ENCODE data around the gene DHRS7C. TPM values are rescaled to one million over a fixed set of nuclear protein-coding genes. Genes with fewer than 3 reads are reported as not detected.

Gene DHRS7C
- total and polyA plus RNA-seq, 2 donors (not counting 3 experiments of a cell fraction or from before 2014, with no cell fraction given) = not detected

- FAIRE-seq (no peak), DNase-seq (ENCODE audit: low read depth, low spot score) (no peak)
- intact Hi-C loops (cut with micrococcal nuclease) (loop anchor here (10.0 kb wide), 1 partner anchor 889 kb away; no protein-coding TSS in a partner anchor), dilution Hi-C loops (cut with MboI; ENCODE audit: extremely low pct_ligation_motif_present, low sequenced_read_pairs) (no loop called here)
- no peaks in the 10 kb centered on the region for H3K36me3 ChIP-seq (ENCODE audit: control insufficient read depth in 2 of 2, extremely low read depth in 1 of 2, insufficient read depth in 2 of 2, low read length in 2 of 2)
- no peak overlapping the region for H3K4me3 ChIP-seq (replicated peaks in 1 of 3; ENCODE audit: insufficient read depth in 1 of 3, low read depth in 1 of 3, low read length in 3 of 3)
- no peak overlapping the region for H3K4me2 ChIP-seq (ENCODE audit: insufficient read depth, low read length)
- H3K9me1 ChIP-seq (replicated peaks; ENCODE audit: control insufficient read depth, extremely low read depth, insufficient read depth, low read length) = no peaks in the 10 kb centered on the region
- H2AFZ ChIP-seq (ENCODE audit: low read depth, low read length) = no peak overlapping the region
- CTCF ChIA-PET = no interaction called here
- no peaks in the 10 kb centered on the region for H3K4me1 ChIP-seq (ENCODE audit: control insufficient read depth, extremely low read depth, insufficient read depth, low read length)
- no peaks in the 10 kb centered on the region for H3K9me3 ChIP-seq (replicated peaks; ENCODE audit: control insufficient read depth, insufficient read depth, low read length)
- no peaks in the 10 kb centered on the region for H3K79me2 ChIP-seq (ENCODE audit: control insufficient read depth, insufficient read depth, low read length)
- H4K20me1 ChIP-seq (replicated peaks; ENCODE audit: control insufficient read depth, extremely low read depth, insufficient read depth, low read length) = no peaks in the 10 kb centered on the region
- no TSS peak for BruUV-seq (replicated peaks)
- no peak overlapping the region for H3K9ac ChIP-seq (replicated peaks; ENCODE audit: extremely low read depth, insufficient read depth, low read length)
- H3K27me3 ChIP-seq (ENCODE audit: control insufficient read depth in 2 of 2, insufficient read depth in 2 of 2, low read length in 2 of 2) = no peaks in the 10 kb centered on the region
- TF ChIP-seq POLR2AphosphoS5 (IDR thresholded peaks at IDR 0.05; ENCODE audit: insufficient read depth, low read depth, low read length) (no peak), FOS (IDR thresholded peaks at IDR 0.05; ENCODE audit: borderline replicate concordance, insufficient read depth, low read length) (no peak), GATA2 (IDR thresholded peaks at IDR 0.05; ENCODE audit: insufficient read depth, insufficient read length, low read depth, low read length) (no peak), EZH2 (IDR thresholded peaks at IDR 0.05; ENCODE audit: borderline replicate concordance, low read depth, low read length, severe bottlenecking) (no peak), JUN (IDR thresholded peaks at IDR 0.05; ENCODE audit: borderline replicate concordance, insufficient read depth, insufficient read length, low read depth) (no peak), CTCF (IDR thresholded peaks at IDR 0.05; ENCODE audit: extremely low read depth in 1 of 2, insufficient read depth in 1 of 2, low read depth in 1 of 2, low read length in 2 of 2) (no peak), POLR2A (IDR thresholded peaks at IDR 0.05; ENCODE audit: low read depth, low read length) (no peak), MYC (IDR thresholded peaks at IDR 0.05; ENCODE audit: low read depth, low read length) (no peak)
- TF ChIP-seq, protein P1, sequence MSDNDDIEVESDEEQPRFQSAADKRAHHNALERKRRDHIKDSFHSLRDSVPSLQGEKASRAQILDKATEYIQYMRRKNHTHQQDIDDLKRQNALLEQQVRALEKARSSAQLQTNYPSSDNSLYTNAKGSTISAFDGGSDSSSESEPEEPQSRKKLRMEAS (IDR thresholded peaks at IDR 0.05; ENCODE audit: insufficient read depth, insufficient read length) = no peak
- POLR2A ChIA-PET = no interaction called here
- no peak overlapping the region for H3K27ac ChIP-seq (ENCODE audit: insufficient read depth, low read depth, low read length)
Measured at GRCh38 chr17:9726291-9726690, 65.1 kb downstream of the DHRS7C start.

Measured in endothelial cell of umbilical vein (primary cell).